GM23248 (cell line): ENCODE data around the gene HSPA12A.

Experiments
- EZH2 ChIP-seq: fragments of 200-600 bp; sonication (generic); IDR thresholded peaks from 2 replicates; pipeline ENCODE4 v1.6.1; 2018; ENCODE audit warnings: antibody characterized with exemption, mild to moderate bottlenecking; ENCODE audit not compliant: insufficient read depth, poor library complexity, severe bottlenecking
- EZH2phosphoT487 ChIP-seq: fragments of 200-600 bp; sonication (generic); IDR thresholded peaks from 2 replicates; pipeline ENCODE4 v1.6.1; 2018; ENCODE audit warnings: antibody characterized with exemption, moderate library complexity, mild to moderate bottlenecking, low read depth; ENCODE audit not compliant: insufficient read depth

- TF ChIP-seq EZH2 (no peak), EZH2phosphoT487 (no peak)
Observed at GRCh38 chr10:116630020-116630419, 112.3 kb downstream of the HSPA12A start.
